Endometrial microvascular endothelial cells (primary cell): ENCODE data around the gene DNAJC27. TPM values are rescaled to one million over a fixed set of nuclear protein-coding genes. Genes with fewer than 3 reads are reported as not detected.

ENCODE experiments used
- in situ Hi-C: cut with HindIII; loops from 2 replicates; pipeline ENCODE4 v1.10.0; 2017; ENCODE audit warnings: low sequenced_read_pairs, low pct_unique_long_range_greater_than_20kb; ENCODE audit errors: inconsistent ontology term
- total RNA-seq: library from RNA; depleted of rRNA; stranded (reverse); fragments of >200 nt; gene quantifications from one replicate; pipeline ENCODE4 v1.2.3, GENCODE V29; 2015; ENCODE audit errors: inconsistent ontology term

DNAJC27 gene
- total RNA-seq, 1 donor from 2014 or later: 4.2 TPM

GRCh38 chr2:24972315-24972961 is 683 bp upstream of the DNAJC27 start:
- in situ Hi-C loops: no loop called here

- in situ Hi-C loops: no loop called here
These were observed 544 bp downstream of the DNAJC27 start for GRCh38 chr2:24971286-24971535.

GRCh38 chr2:24970483-24971285 is 1.1 kb downstream of the DNAJC27 start:
- in situ Hi-C loops: no loop called here

DNA sequence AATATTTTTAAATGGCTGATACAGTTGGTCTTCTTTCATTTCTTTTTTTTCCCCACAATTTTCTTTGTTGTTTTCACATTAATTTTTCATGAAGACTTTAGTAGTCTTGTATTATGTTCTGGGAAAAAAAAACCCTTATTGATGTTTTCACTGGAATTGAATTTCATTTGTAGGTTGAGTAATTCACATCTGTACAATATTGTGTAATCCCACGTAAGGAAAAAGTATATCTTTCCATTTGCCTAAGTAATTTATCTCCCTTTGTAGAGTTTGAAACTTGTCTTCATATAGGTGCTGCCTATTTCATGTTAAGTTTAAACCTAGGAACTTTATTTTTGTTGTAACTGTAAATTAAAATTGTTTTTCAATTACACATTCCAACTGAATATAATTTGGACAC is 2.0 kb downstream of the DNAJC27 start:
- in situ Hi-C loops: no loop called here

DNA sequence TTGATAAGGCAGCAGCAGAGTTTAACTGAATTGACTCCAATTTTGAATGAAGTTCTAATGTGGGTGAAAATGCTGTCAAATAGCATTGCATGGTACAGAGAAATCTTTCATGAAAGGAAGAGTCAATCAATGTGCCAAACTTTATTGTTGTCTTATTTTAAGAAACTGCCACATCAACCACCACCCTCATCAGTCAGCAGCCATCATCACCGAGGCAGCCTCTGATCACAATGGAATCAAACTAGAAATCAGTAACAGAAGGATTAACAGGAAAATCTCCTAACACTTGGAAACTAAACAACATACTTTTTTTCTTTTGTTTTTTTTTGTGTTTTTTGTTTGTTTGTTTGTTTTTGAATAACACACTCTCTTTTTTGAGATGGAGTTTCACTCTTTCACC is 9.9 kb downstream of the DNAJC27 start:
- in situ Hi-C loops: no loop called here

DNA sequence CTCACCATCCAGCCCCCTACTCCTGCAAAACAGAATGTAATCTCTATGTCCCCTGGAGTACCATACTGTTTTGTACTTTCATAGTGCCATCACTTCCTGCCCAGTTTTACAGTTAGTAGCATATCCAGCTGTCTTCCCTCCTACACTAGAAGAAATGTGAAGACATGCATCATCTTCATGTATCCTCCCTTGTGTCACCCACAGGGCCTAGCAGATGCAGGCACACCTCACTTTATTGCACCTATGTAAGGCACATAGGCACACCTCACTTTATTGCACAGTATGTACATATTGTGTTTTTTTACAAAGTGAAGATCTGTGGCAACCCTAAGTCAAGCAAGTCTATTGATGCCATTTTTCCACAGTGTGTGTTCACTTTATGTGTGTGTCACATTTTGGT is 12.0 kb downstream of the DNAJC27 start:
- in situ Hi-C loops: no loop called here

DNA sequence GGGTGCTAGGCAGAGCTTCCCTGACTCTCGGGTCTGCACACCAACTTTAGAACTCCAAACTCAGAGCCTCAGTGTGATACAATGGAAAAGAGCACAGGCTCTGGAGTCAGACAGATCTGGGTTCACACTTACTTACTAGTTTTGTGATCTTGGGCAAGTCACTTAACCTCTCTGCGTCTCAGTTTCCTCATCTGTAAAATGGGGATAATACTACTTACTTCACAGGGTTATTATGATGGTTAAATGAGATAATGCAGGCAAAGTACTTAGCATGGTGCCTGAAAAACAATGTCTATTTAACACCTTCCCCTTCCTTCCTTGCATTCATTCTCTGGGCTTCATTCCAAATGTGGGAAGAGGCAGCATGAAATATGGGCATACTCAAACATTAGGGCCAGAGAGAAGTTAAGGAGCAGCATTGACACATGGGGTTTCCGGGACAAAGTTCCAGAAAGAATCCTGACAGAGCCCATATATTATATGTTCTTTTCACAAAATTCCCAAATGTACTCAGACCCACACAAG is 13.3 kb downstream of the DNAJC27 start:
- in situ Hi-C loops: no loop called here

- in situ Hi-C loops: no loop called here
These were observed 13.8 kb downstream of the DNAJC27 start for GRCh38 chr2:24957976-24958375.

- in situ Hi-C loops: no loop called here
These were observed 14.5 kb downstream of the DNAJC27 start for GRCh38 chr2:24957221-24957620.

- in situ Hi-C loops: no loop called here
These were observed 15.8 kb downstream of the DNAJC27 start for GRCh38 chr2:24955921-24956320.

DNA sequence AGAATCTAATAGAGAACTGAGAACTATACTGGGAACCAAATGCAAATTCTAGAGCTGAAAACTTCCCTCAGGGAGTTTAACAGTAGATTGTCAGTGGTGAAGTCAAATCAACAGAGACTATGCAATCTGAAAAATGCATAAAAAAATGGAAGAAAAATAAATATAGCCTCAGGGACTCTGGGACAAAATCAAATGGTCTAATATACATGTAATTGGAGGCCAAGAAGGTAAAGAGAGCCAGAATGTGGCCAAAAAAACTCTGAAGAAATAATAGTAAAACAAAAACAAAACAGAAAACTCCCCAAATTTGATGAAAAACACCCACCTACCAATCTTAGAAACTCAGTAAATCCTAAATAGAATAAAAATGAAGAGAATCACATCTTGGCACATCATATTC is 16.5 kb downstream of the DNAJC27 start:
- in situ Hi-C loops: no loop called here

- in situ Hi-C loops: no loop called here
These were observed 21.7 kb downstream of the DNAJC27 start for GRCh38 chr2:24950102-24950501.

GRCh38 chr2:24948506-24948905 is 23.2 kb downstream of the DNAJC27 start:
- in situ Hi-C loops: no loop called here

DNA sequence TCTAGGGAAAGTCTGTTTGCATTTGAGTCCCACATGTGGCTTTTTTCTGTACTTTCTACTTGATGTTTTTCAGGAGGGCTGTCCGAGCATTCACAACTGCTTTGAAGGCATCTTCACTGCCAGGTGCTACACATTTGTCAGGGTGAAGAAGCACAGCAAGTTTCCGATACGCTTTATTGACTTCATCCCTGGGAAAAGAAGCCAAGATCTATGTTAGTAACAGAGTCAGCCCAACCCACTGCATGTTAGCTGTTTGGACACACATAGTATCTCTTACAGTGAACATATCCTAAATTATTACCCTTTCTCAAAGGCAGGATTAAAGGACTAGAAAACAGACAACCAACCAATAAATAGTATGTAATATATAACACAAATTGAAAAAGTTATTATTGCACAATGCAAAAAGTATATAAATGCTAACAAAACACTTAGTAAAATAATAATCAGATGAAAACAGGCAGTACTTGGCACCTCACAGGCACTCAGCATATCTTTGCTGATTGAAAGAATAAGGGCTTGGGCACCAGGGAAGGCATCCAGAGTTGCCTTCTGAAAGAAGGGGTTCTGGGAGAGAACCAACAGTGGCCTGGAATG is 24.1 kb downstream of the DNAJC27 start:
- in situ Hi-C loops: no loop called here

GRCh38 chr2:24945907-24946306 is 25.8 kb downstream of the DNAJC27 start:
- in situ Hi-C loops: no loop called here

DNA sequence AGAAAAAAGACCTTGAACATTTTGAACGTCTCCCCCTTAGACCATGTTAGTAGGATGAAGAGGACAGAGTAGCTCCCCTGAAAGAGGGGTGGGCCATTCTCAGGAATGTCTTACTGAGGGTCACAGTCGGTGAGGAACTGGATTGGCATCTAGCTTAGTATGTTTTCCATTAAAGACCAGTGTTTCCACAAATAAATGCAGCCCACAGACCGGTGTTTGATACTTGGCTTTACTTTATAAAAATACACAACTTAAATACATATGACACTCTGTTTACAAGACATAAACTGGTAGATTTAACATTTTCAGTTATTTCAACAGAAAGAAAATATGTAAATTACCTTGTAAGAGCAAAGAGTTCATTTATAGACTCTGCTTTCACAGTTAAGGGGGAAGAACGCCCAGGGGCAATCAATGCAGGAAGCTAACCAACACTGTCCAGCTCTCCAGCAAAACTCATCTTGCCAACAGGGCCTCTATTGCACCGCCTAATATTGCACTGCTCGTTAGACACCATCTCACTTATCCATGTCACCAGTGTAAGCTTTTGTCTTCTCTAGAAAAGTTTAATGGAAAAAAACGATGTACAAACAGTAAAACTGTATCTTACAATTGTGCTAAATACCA is 28.2 kb downstream of the DNAJC27 start:
- in situ Hi-C loops: no loop called here

- in situ Hi-C loops: no loop called here
These were observed 32.4 kb downstream of the DNAJC27 start for GRCh38 chr2:24939353-24939752.

- in situ Hi-C loops: no loop called here
These were observed 34.5 kb downstream of the DNAJC27 start for GRCh38 chr2:24937236-24937635.

DNA sequence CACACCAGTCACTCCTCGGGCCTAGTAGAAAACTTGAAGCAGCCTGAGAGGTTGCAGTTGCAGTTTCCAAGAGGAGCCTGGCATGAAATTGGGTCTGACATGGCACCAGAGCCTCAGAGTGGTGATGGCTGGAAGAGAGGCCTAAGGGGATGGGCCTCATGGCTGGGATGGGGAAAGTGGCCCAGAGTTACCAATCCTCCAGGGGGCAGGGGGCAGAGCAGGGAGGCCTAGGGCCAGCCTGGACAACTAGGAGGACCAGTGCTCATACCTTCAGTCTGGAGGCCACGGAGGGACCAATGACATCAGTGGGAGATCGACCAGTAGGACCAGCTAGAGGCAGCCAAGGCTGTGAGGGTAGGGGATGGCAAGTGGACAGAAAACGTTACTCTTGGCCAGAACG is 36.6 kb downstream of the DNAJC27 start:
- in situ Hi-C loops: no loop called here

GRCh38 chr2:24932715-24933114 is 39.0 kb downstream of the DNAJC27 start:
- in situ Hi-C loops: no loop called here
